Sigmoid colon (tissue), 7 donors: ENCODE data around the gene MSANTD4. TPM values are rescaled to one million over a fixed set of nuclear protein-coding genes. Genes with fewer than 3 reads are reported as not detected.

ENCODE experiments used
- DNase-seq: peaks from one replicate; pipeline ENCODE4 v3.0.0-alpha.2; 2019
- H3K27ac ChIP-seq, 4 donors: fragments of 200-600 bp; sonication (generic); one replicate each; pipeline ENCODE4 v1.5.1; 2016 to 2019; ENCODE audit warnings: mild to moderate bottlenecking in 1 of 4
- H3K27me3 ChIP-seq, 3 donors: fragments of 200-600 bp; sonication (generic); one replicate each; pipeline ENCODE4 v1.5.1; 2019; ENCODE audit warnings: mild to moderate bottlenecking in 1 of 3
- H3K36me3 ChIP-seq, 4 donors: fragments of 200-600 bp; sonication (generic); one replicate each; pipeline ENCODE4 v1.5.1; 2016 to 2019
- H3K4me1 ChIP-seq, 4 donors: fragments of 200-600 bp; sonication (generic); one replicate each; pipeline ENCODE4 v1.5.1; 2017 to 2019
- H3K4me3 ChIP-seq, 4 donors: fragments of 200-600 bp; sonication (generic); one replicate each; pipeline ENCODE4 v1.5.1; 2017 to 2019; ENCODE audit warnings: mild to moderate bottlenecking in 2 of 4, moderate library complexity in 1 of 4
- H3K9me3 ChIP-seq, 4 donors: fragments of 200-600 bp in 3 of 4; sonication (generic) in 3 of 4; one replicate each; pipeline versions ENCODE4 v1.5.1 to v1.6.1; 2013 to 2019
- CTCF ChIP-seq, 4 experiments: fragments of 450-650 bp in 3 of 4; fragments of 200-600 bp in 1 of 4; IDR thresholded peaks; one replicate each; pipeline ENCODE4 v1.5.1; 2016 to 2019; ENCODE audit warnings: antibody characterized with exemption in 4 of 4, mild to moderate bottlenecking in 3 of 4, moderate library complexity in 2 of 4
- EP300 ChIP-seq, 4 donors: sonication (generic); formaldehyde crosslinking; IDR thresholded peaks; one replicate each; pipeline ENCODE4 v1.6.1; 2017; ENCODE audit warnings: antibody characterized with exemption in 4 of 4
- POLR2A ChIP-seq, 2 donors: fragments of 450-650 bp; IDR thresholded peaks; one replicate each; pipeline ENCODE4 v1.6.1; 2016; ENCODE audit warnings: antibody characterized with exemption in 2 of 2, mild to moderate bottlenecking in 2 of 2, moderate library complexity in 2 of 2
- POLR2AphosphoS5 ChIP-seq, 4 donors: sonication (generic); formaldehyde crosslinking; IDR thresholded peaks; one replicate each; pipeline ENCODE4 v1.6.1; 2017; ENCODE audit warnings: antibody characterized with exemption in 4 of 4
- WGBS, 2 donors: extraction: QIAGEN DNeasy Blood & Tissue Kit; methylation state at CpG; one replicate each; pipeline ENCODE4 v1.1.7; 2013; 5-methylcytosine and 5-hydroxymethylcytosine counted together
- intact Hi-C: fragments of 100-400 bp; cut with DNase I; formaldehyde crosslinking; loops from one replicate; pipeline ENCODE4 v1.15.1; 2023
- polyA plus RNA-seq, 3 donors: library from polyadenylated mRNA; stranded (reverse); fragments of 200-250 nt; gene quantifications; one replicate each; pipeline ENCODE4 v1.2.3, GENCODE V29; 2013
- total RNA-seq, 4 donors: library from RNA; depleted of rRNA; stranded (reverse); fragments of >200 nt; gene quantifications; one replicate each; pipeline ENCODE4 v1.1.0, GENCODE V29; 2016
- donor health status: healthy with polysubstance abuse.
- donor health status: Bipolar disorder and iron deficiency.
- donor health status: healthy.

The MSANTD4 gene
- total and polyA plus RNA-seq, 7 donors, result 5.4 to 35.0 (median 18.1) TPM

- WGBS, 2 donors, result 84 to 90% methylated on average over 10 of the region's 10 CpGs
- no peaks in the 10 kb centered on the region for H3K27me3 ChIP-seq
- no peak overlapping the region for H3K27ac ChIP-seq
- DNase-seq, result no peak
- TF ChIP-seq EP300 (IDR thresholded peaks at IDR 0.05) (no peak), POLR2AphosphoS5 (IDR thresholded peaks at IDR 0.05) (no peak), CTCF (IDR thresholded peaks at IDR 0.05) (no peak), POLR2A (IDR thresholded peaks at IDR 0.05) (no peak)
- no peaks in the 10 kb centered on the region for H3K9me3 ChIP-seq
- no peak overlapping the region for H3K4me3 ChIP-seq
- H3K4me1 ChIP-seq, result no peaks in the 10 kb centered on the region
- H3K36me3 ChIP-seq, result no peaks in the 10 kb centered on the region
- intact Hi-C loops, result no loop called here
Observed at GRCh38 chr11:105979997-105980703, 41.9 kb downstream of the MSANTD4 start.

GRCh38 chr11:105975128-105975527, 46.9 kb downstream of the MSANTD4 start:
- no peak overlapping the region for H3K27ac ChIP-seq

GRCh38 chr11:105969756-105970155, 52.3 kb downstream of the MSANTD4 start:
- no peak overlapping the region for H3K27ac ChIP-seq
- DNase-seq, result no peak
- no peaks in the 10 kb centered on the region for H3K4me1 ChIP-seq
- H3K36me3 ChIP-seq, result no peaks in the 10 kb centered on the region
- H3K9me3 ChIP-seq, result no peaks in the 10 kb centered on the region
- no peak overlapping the region for H3K4me3 ChIP-seq
- H3K27me3 ChIP-seq, result no peaks in the 10 kb centered on the region
- intact Hi-C loops, result no loop called here
- WGBS, 2 donors, result 62 to 70% methylated on average over 1 of the region's 1 CpG
- TF ChIP-seq CTCF (IDR thresholded peaks at IDR 0.05), result no peak
- no peak for TF ChIP-seq POLR2AphosphoS5 (IDR thresholded peaks at IDR 0.05)
- no peak for TF ChIP-seq POLR2A (IDR thresholded peaks at IDR 0.05)
- TF ChIP-seq EP300 (IDR thresholded peaks at IDR 0.05), result no peak

More at GRCh38 chr11:105975128-105975527, 46.9 kb downstream of the MSANTD4 start:
- Histone ChIP-seq H3K4me1 (no peaks in the 10 kb centered on the region), H3K27me3 (no peaks in the 10 kb centered on the region), H3K36me3 (no peaks in the 10 kb centered on the region), H3K4me3 (no peak overlapping the region), H3K9me3 (no peaks in the 10 kb centered on the region)
- intact Hi-C loops, result no loop called here
- 68 to 82% methylated on average over 1 of the region's 1 CpG for WGBS, 2 donors
- DNase-seq, result no peak
- TF ChIP-seq EP300 (IDR thresholded peaks at IDR 0.05), result no peak
- no peak for TF ChIP-seq POLR2AphosphoS5 (IDR thresholded peaks at IDR 0.05)
- TF ChIP-seq CTCF (IDR thresholded peaks at IDR 0.05), result no peak
- no peak for TF ChIP-seq POLR2A (IDR thresholded peaks at IDR 0.05)

- 51 to 76% methylated on average over 3 of the region's 3 CpGs for WGBS, 2 donors
- no peak for TF ChIP-seq POLR2AphosphoS5 (IDR thresholded peaks at IDR 0.05)
- no peak for TF ChIP-seq CTCF (IDR thresholded peaks at IDR 0.05)
- TF ChIP-seq POLR2A (IDR thresholded peaks at IDR 0.05), result no peak
- TF ChIP-seq EP300 (IDR thresholded peaks at IDR 0.05), result no peak
Observed at GRCh38 chr11:105968021-105968697, 53.9 kb downstream of the MSANTD4 start.

More at GRCh38 chr11:105968021-105968697, 53.9 kb downstream of the MSANTD4 start:
- H3K4me1 ChIP-seq, result no peaks in the 10 kb centered on the region
- DNase-seq, result no peak
- H3K4me3 ChIP-seq, result no peak overlapping the region
- no peaks in the 10 kb centered on the region for H3K27me3 ChIP-seq
- no peak overlapping the region for H3K27ac ChIP-seq
- H3K36me3 ChIP-seq, result no peaks in the 10 kb centered on the region
- no peaks in the 10 kb centered on the region for H3K9me3 ChIP-seq
- intact Hi-C loops, result no loop called here
